Measurements from ENCODE around the gene DDX24. TPM values are rescaled to one million over a fixed set of nuclear protein-coding genes. Genes with fewer than 3 reads are reported as not detected.

DDX24 gene
- total RNA-seq, 2 experiments from 2014 or later = 81.5 to 172 TPM

DNA sequence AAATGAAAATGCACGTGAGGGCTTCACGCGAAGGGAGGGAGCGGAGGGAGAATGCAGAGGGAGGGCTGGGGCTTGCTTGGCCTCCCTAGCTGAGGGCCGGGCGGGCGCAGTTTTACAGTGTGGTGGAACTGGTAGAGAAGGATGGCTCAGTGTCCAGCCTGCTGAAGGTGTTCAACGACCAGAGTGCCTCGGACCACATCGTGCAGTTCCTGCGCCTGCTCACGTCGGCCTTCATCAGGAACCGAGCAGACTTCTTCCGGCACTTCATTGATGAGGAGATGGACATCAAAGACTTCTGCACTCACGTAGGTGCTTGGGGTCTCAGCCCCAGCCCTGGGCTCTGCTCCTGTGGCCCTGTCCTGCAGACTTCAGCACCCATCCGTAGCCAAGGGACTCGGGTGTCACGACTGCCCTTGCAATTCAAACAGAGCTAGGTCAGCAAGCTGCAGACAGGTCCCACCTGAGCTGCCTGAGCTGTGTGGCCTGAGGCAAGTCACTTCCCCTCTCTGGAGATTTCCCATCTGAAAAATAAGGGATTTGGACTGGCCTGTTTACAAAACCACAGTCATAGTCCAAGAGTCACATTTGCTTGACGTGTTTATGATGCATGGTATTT lies 36.4 kb downstream of the DDX24 start:
- no peak for DNase-seq (ENCODE audit: low spot score)
- H3K9me2 ChIP-seq (ENCODE audit: insufficient read depth, low read length) = no peaks in the 10 kb centered on the region
- no peaks in the 10 kb centered on the region for H4K20me1 ChIP-seq (ENCODE audit: insufficient read depth, low read length)
- no peak overlapping the region for H3K4me2 ChIP-seq (ENCODE audit: low read length)
- ChIA-PET CTCF (ENCODE audit: unreplicated experiment) (no interaction called here), POLR2A (no interaction called here)
- no peak overlapping the region for H2AFZ ChIP-seq (ENCODE audit: low read length)
- no peak overlapping the region for H3K27ac ChIP-seq (ENCODE audit: low read depth, low read length, poor library complexity, severe bottlenecking)
- TF ChIP-seq EZH2phosphoT487 (IDR thresholded peaks at IDR 0.05; ENCODE audit: borderline replicate concordance, low read depth, low read length) = no peak
- TF ChIP-seq, protein P1, sequence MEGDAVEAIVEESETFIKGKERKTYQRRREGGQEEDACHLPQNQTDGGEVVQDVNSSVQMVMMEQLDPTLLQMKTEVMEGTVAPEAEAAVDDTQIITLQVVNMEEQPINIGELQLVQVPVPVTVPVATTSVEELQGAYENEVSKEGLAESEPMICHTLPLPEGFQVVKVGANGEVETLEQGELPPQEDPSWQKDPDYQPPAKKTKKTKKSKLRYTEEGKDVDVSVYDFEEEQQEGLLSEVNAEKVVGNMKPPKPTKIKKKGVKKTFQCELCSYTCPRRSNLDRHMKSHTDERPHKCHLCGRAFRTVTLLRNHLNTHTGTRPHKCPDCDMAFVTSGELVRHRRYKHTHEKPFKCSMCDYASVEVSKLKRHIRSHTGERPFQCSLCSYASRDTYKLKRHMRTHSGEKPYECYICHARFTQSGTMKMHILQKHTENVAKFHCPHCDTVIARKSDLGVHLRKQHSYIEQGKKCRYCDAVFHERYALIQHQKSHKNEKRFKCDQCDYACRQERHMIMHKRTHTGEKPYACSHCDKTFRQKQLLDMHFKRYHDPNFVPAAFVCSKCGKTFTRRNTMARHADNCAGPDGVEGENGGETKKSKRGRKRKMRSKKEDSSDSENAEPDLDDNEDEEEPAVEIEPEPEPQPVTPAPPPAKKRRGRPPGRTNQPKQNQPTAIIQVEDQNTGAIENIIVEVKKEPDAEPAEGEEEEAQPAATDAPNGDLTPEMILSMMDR (conservative IDR thresholded peaks at IDR 0.05; ENCODE audit: low read length) = no peak
- H3K9me3 ChIP-seq (ENCODE audit: low read length) = no peaks in the 10 kb centered on the region
- no peak overlapping the region for H3K4me3 ChIP-seq (ENCODE audit: low read depth, low read length, poor library complexity, severe bottlenecking)
- no peaks in the 10 kb centered on the region for H3K4me1 ChIP-seq (ENCODE audit: insufficient read depth, low read length, poor library complexity, severe bottlenecking)
- intact Hi-C loops (cut with micrococcal nuclease; ENCODE audit: unreplicated experiment) = no loop called here
- H3K79me2 ChIP-seq (ENCODE audit: insufficient read depth, low read depth, low read length) = no peaks in the 10 kb centered on the region
- no TSS peak for BruUV-seq (replicated peaks)
- H3K36me3 ChIP-seq (ENCODE audit: insufficient read depth, low read length) = peaks cover 26% of the 10 kb centered on the region

GRCh38 chr14:94043756-94044475 lies 37.1 kb downstream of the DDX24 start:
- Histone ChIP-seq H3K4me3 (ENCODE audit: low read depth, low read length, poor library complexity, severe bottlenecking) (no peak overlapping the region), H3K4me1 (ENCODE audit: insufficient read depth, low read length, poor library complexity, severe bottlenecking) (no peaks in the 10 kb centered on the region), H3K79me2 (ENCODE audit: insufficient read depth, low read depth, low read length) (no peaks in the 10 kb centered on the region), H4K20me1 (ENCODE audit: insufficient read depth, low read length) (no peaks in the 10 kb centered on the region), H3K27ac (ENCODE audit: low read depth, low read length, poor library complexity, severe bottlenecking) (no peak overlapping the region), H2AFZ (ENCODE audit: low read length) (no peak overlapping the region), H3K9me3 (ENCODE audit: low read length) (no peaks in the 10 kb centered on the region), H3K36me3 (ENCODE audit: insufficient read depth, low read length) (peaks cover 20% of the 10 kb centered on the region), H3K4me2 (ENCODE audit: low read length) (no peak overlapping the region), H3K9me2 (ENCODE audit: insufficient read depth, low read length) (no peaks in the 10 kb centered on the region)
- ChIA-PET POLR2A (no interaction called here), CTCF (ENCODE audit: unreplicated experiment) (no interaction called here)
- intact Hi-C loops (cut with micrococcal nuclease; ENCODE audit: unreplicated experiment) = no loop called here
- BruUV-seq (replicated peaks) = no TSS peak
- TF ChIP-seq, protein P1 (conservative IDR thresholded peaks at IDR 0.05; ENCODE audit: low read length) = no peak
- no peak for TF ChIP-seq EZH2phosphoT487 (IDR thresholded peaks at IDR 0.05; ENCODE audit: borderline replicate concordance, low read depth, low read length)
- no peak for DNase-seq (ENCODE audit: low spot score)

GRCh38 chr14:94043111-94043755 lies 37.8 kb downstream of the DDX24 start:
- H2AFZ ChIP-seq (ENCODE audit: low read length) = no peak overlapping the region
- H3K4me2 ChIP-seq (ENCODE audit: low read length) = no peak overlapping the region
- no peaks in the 10 kb centered on the region for H3K9me2 ChIP-seq (ENCODE audit: insufficient read depth, low read length)
- ChIA-PET POLR2A (no interaction called here), CTCF (ENCODE audit: unreplicated experiment) (no interaction called here)
- H3K9me3 ChIP-seq (ENCODE audit: low read length) = no peaks in the 10 kb centered on the region
- H3K4me1 ChIP-seq (ENCODE audit: insufficient read depth, low read length, poor library complexity, severe bottlenecking) = no peaks in the 10 kb centered on the region
- no peak for DNase-seq (ENCODE audit: low spot score)
- no peaks in the 10 kb centered on the region for H3K79me2 ChIP-seq (ENCODE audit: insufficient read depth, low read depth, low read length)
- no TSS peak for BruUV-seq (replicated peaks)
- no peak overlapping the region for H3K4me3 ChIP-seq (ENCODE audit: low read depth, low read length, poor library complexity, severe bottlenecking)
- no peak for TF ChIP-seq EZH2phosphoT487 (IDR thresholded peaks at IDR 0.05; ENCODE audit: borderline replicate concordance, low read depth, low read length)
- TF ChIP-seq, protein P1 (conservative IDR thresholded peaks at IDR 0.05; ENCODE audit: low read length) = no peak
- no peaks in the 10 kb centered on the region for H4K20me1 ChIP-seq (ENCODE audit: insufficient read depth, low read length)
- no peak overlapping the region for H3K27ac ChIP-seq (ENCODE audit: low read depth, low read length, poor library complexity, severe bottlenecking)
- peaks cover 13% of the 10 kb centered on the region; the same call in 1 of the 2 replicates for H3K36me3 ChIP-seq (ENCODE audit: insufficient read depth, low read length)
- intact Hi-C loops (cut with micrococcal nuclease; ENCODE audit: unreplicated experiment) = no loop called here

Measured in OCI-LY7 (cell line).